HG03565 (cell line): ENCODE data around the gene LILRA1.
"Not testable (repeated sequence)": the region's sequence is repeated elsewhere in the genome, so short reads cannot be mapped to it uniquely, and the experiment has no call there.

Source experiments
- ATAC-seq: cut with Tn5 transposase; IDR thresholded peaks from one replicate; pipeline ENCODE4 v1.9.1; 2021; ENCODE audit warnings: mild to moderate bottlenecking, moderate library complexity; ENCODE audit not compliant: unreplicated experiment

The LILRA1 gene

DNA sequence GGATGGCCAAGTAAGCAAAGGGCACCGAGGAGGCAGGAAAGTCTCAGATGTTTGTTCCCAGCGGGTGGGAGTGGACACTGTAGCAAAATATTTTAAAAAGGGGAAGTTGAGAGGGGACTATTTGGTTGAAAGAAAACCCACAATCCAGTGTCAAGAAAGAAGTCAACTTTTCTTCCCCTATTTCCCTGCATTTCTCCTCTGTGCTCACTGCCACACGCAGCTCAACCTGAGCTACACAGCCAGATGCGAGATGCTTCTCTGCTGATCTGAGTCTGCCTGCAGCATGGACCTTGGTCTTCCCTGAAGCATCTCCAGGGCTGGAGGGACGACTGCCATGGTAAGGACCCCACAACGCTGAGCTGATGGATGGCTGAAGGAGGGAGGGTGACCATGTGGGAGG lies at the start of gene LILRA1:
TSS of gene LILRA1 (plus strand) at position 188 of the 400 bp plus-strand sequence. CDS start 613 bp downstream, outside the sequence.
- ATAC-seq = not testable (repeated sequence)

DNA sequence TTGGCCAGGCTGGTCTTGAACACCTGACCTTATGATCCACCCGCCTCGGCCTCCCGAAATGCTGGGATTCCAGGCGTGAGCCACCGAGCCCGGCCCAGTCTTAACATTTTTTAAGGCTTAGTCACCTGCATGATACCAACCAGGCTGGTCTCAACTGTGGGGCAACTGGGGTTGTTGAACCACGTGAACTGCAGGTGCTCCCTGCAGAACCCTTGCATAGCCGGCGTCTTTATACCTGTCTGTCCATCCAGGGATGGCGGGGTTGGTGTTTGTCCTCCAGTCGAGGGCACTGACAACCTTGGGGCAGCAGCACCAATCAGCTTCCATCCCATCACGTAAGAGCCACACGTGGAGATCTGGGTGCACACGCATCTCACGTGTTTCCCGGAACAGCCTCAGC lies 44.6 kb upstream of the LILRA1 start:
- no peak for ATAC-seq

DNA sequence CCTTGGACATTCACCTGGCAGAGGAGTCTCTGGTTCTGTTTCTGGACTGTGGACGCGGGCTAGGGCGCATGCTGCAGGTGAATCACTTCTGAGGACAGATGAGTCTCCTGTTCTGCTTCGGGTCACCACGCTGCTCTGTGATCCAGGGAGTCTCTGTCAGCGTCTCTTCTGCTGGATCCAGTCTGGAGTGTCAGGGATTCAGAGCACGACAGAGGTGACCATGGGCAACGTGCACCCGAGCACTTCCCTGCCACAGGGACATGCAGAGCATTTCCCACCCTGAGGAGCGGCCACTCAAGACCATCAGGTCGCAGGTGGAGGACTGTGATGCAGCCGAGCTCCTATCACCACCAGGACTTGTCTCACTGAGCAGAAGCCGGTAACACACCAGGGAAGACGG lies 44.2 kb upstream of the LILRA1 start:
- no peak for ATAC-seq

DNA sequence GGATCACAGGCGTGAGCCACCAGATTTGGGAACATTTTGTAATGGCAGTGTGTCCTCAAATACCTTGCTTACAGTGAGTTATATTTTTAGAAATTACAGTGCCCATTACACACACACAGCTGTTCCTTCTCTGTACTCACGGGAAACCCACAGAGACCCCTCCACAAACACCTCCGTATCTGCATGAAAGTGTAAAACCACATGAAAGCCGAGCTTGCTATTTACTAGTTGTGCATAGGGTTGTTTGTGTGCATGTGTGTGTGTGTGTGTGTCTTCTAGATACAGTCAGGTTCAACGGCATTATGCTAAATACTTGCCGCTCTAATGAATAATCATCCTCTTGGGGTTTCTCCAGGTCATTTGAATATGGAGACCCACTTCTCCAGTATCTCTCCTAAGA lies 42.1 kb upstream of the LILRA1 start:
- ATAC-seq = no peak

DNA sequence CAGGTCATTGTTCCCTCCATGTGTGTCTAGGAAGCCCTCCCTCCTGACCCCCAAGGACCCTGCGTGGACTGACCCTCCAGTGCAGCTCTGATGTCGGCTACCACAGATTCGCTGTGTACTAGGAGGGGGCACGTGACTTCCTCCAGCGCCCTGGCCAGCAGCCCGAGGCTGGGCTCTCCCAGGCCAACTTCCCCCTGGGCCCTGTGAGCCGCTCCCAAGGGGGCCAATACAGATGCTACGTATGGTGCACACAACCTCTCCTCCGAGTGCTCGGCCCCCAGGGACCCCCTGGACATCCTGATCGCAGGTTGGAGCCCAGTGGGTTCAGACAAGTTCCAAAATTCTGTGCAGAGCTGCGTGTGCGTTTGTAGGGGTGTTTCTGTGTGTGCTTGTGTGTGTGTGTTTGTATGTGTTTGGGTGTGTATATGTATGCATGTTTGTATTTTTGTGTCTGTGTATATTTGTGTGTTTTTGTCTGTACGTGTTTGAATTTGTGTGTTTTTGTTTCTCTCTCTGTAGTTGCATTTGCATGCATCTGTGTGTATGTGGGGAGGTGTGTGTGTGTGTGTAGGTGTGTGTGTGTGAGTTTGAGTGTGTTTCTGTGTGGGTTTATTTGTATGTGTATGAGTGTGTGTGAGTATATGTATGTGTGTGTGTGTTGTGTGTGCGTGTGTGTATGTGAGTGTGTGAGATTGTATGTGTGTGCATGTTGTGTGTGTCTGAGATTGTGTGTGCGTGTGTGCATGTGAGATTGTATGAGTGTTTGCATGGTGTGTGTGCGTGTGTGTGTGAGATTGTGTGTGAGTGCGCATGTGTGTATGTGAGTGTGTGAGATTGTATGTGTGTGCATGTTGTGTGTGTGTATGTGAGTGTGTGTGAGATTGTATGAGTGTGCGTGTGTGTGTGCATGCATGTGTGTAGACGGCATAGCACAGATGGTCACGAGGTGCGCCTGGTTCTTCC lies 41.2 kb upstream of the LILRA1 start:
- ATAC-seq = no peak

DNA sequence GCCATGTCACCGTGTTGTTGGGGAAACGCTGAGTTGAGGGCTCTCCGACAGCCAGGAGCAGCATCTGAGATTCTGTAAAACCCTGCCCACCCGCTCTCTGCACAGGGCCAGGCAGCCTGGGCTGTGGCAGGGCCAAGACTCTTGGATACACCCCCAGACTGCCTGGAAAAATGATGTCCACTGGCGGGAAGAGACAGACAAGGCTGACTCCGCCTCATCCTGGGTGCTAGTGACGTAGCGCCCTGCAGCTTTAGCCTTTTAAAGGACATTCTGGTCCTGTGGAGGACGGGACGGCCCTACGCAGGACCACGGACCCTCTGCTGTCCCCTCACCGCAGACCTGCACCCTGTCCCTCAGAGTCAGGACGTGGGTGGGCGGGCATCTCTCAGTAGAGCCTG lies 40.5 kb upstream of the LILRA1 start:
- ATAC-seq = no peak

DNA sequence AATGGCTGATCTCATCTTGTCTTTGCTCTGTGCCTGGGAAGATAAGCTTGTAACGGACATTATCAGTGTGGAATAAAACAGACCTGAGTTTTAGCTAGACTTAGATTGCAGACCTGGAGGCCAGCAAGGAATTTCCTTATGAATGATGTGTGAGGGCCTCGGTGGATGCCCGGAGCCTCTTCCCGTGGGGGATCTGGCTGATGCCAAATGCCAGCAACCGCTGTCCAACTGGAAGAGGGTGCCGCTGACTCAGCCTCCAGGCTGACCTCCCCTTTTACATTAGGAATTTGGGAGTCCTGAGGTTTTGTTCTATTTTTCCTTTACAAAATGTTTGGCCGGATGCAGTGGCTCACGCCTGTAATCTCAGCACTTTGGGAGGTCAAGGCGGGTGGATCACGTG lies 39.4 kb upstream of the LILRA1 start:
- no peak for ATAC-seq

DNA sequence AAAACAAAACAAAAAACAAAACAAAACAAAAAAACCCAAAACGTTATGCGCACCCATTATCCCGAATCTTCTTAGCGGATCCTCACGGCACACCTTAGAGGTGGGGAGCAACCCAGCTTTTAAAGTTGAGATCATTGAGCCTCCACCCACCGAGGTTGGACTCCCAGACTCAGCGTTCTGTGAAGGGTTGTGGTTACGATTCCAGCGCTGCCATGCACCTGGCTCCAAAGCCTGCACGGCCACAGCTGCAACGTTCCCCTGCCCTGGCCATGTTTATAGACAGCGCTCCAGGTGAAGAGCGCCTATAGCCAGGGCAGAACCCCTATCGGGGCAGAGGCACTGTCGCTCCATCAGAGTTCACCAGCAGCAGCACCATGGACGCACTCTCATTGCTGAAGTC lies 38.5 kb upstream of the LILRA1 start:
- ATAC-seq = no peak

DNA sequence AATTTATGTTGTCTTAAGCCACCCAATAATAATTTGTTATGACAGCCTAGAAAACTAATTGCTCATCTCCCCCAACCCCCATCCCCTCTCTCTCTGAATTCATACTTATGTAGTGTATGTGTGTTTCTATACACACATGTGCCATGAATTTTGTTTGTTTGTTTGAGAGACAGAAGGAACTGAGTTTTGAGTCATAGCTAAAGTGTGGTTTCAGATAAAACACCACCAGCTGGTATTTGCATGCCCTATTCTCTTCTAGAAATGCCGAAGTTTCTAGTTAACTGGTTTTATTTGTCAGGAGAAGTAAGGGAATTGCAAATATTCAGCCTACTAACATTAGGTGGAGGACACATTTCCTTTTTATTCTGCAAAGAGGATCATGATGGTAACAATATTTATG lies 37.2 kb upstream of the LILRA1 start:
- no peak for ATAC-seq

DNA sequence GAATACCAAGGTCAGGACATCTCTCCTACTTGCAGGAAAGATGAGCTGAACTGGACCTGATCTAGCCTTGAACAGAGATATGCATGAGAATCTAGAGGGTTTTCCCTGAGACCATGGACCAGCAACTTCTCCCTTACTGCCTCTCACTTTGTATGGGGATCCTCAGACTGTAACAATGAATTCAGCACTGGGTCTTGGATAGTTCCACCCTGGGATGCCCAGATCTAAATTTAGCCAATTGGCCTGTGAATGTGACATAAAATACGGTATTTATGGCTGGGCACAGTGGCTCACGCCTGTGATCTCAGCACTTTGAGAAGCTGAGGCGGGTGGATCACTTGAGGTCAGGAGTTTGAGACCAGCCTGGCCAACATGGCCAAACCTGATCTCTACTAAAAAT lies 35.1 kb upstream of the LILRA1 start:
- ATAC-seq = no peak

DNA sequence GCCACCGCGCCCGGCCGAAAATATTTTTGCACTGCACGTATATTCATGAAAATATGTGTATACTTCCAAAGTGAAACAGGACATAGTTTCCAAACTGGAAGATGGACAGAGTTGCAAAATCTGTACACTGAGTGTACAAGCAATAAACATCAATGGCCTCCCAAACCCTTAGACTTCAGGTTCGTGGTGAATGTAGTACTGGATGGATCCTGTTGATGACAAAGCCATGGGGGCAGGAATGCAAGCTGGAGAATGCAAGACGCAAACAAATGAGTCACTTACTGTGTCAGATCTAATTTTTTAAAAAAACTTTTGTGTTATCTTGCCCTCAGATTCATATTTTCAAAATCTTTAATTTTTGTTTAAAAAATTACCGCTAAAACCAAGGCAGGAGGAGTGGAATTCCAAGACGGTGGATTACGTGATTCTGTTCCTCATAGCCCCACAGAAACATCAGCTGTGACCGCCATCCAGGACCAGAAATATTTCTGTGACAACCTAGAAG lies 32.5 kb upstream of the LILRA1 start:
- no peak for ATAC-seq

DNA sequence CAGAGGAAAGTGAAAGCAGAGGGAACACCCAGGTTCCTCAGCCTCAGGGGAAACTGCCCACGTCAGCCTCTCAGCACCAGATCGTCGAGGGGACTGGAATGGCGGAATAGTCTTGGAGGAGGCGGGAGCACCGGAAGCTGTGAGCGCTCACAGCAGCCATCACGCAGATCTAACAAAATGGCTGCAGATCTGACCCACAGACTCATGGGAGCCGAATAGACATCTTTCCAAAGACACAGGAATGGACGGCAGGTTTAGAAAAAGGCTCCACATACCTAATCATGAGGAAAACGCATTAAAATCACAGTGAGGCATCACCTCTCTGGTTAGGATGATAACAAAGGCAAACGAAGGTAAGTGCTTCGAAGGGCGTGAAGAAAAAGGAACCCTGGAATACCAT lies 31.6 kb upstream of the LILRA1 start:
- ATAC-seq = no peak

DNA sequence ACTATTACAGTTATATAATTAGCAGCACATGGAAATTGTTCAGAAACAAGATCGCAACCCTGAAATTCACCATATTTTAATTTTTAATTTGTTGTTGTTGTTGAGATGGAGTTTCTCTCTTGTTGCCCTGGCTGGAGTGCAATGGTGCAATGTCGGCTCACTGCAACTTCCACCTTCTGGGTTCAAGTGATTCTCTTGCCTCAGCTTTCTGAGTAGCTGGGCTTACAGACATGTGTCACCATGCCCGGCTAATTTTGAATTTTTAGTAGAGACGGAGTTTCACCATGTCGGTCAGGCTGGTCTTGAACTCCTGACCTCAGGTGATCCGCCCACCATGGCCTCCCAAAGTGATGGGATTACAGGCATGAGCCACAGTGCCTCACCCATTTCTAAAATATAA lies 30.2 kb upstream of the LILRA1 start:
- not testable (repeated sequence) for ATAC-seq

DNA sequence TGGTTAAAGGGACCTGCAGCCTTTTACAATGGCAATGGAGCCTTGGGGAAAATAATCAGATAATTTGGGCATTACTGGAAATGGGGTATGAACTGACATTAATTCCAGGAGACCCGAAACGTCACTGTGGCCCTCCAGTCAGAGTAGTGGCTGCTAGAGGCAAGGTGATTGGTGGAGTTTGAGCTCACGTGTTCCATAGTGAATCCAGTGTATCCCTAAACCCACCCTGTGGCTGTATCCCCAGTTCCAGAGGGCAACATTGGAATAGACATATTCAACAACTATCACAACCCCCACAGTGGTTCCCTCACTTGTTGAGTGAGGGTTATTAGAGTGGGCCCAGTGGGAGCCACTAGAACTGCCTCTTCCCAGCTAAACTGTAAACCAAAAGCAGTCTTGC lies 23.1 kb upstream of the LILRA1 start:
- ATAC-seq = no peak

DNA sequence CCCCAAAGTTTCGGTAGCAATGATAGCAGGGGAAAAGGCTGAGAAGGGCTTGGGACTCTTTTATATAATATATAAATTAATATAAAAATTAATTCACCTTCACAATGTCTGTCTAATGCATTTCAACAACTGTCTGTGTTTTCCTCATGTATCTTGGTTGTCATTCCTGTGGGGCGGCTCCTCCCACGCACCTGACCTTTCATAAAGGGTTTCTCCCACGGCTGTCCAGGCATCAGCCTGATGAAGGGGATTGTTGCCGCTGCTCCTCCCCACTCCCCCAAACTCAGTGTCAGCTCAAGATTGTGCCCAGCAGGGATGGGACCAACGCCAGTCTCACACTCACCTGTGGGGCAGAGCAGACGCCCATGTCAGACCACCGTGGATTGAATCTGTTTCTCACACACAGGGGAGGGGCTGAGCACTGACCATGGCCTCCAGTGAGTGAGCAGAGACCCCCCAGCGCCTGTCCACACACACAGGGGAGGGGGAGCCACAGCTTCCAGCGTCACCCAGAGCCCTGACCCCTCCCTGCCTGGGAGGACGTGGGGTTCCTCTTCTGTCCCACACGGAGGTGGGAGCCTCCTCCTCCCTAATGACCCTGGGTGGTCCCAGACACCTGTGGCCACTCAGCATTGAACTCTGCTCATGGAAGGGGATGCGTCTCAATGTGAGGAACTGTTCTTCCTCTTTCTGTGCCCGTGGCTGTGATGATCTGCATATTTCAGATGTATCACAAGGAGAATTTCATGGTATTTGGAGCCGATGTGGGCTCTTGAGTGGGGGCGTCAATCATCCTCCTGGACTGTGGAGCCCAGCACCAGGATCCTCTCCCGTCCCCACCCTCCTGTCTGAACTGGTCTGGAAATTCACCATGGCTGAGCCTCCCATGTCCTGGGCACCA lies 21.5 kb upstream of the LILRA1 start:
- not testable (repeated sequence) for ATAC-seq

DNA sequence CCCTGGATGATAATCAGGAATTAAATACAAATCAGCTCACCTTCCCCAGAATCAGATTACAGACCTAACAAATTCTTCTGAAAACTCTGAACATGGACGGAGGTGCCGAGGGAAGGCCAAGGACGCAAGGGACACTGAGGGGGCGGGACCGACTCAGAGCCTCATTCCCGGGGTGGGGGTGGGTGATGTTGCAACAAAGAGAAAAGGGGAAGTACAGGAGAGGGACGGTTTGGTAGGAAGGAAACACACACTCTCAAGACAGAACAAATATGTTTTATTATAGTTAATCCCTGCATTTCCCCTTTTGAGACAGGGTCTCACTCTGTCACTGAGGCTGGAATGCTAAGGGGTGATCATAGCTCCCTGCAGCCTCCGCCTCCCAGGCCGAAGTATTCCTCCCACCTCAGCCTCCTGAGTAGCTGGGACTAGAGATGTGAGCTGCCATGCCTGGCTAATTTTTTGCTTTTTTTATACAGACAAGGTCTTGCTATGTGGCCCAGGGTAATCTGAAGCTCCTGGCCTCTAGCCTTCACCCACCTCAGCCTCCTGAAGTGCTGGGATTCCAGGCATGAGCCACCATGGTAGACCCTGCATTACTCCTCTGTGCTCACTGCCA lies 20.6 kb upstream of the LILRA1 start:
- ATAC-seq = no peak

DNA sequence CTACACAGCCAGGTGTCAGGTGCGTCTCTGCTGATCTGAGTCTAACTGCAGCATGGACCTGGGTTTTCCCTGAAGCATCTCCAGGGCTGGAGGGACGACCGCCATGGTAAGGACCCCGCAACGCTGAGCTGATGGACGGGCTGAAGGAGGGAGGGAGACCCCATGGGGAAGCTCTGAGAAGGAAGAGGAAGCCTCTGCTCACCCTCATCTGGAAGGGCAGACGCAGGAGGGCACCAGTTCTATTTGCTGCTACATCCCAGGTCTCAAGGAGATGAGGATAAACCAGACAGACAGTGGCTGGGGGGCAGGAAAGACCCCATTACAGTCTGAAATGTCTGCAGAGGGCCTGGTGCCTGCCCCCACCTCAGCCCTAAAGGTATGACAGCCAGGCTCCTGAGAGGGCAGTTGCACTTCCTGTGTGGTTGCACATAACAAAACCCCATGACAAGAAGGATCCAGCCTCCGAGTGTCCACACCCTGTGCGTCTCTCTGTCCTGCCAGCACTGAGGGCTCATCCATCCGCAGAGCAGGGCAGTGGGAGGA lies 20.0 kb upstream of the LILRA1 start, which contains the start of gene LILRA2:
TSS of gene LILRA2 (plus strand) at position 461 of the 543 bp plus-strand sequence. CDS start 89 bp downstream, outside the sequence.
- ATAC-seq = no peak

DNA sequence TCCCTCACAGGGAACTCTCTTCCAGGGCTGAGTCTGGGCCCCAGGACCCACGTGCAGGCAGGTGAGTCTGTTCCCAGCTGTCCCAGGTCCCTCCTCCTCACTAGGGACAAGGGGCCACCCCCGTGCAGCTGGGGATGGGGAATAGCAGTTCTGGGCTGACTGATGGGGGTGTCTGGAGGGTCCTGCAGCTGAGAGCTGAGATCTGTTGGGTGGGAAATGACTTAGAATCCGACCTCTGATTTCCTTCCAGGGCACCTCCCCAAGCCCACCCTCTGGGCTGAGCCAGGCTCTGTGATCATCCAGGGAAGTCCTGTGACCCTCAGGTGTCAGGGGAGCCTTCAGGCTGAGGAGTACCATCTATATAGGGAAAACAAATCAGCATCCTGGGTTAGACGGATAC lies 19.4 kb upstream of the LILRA1 start:
- ATAC-seq = no peak

DNA sequence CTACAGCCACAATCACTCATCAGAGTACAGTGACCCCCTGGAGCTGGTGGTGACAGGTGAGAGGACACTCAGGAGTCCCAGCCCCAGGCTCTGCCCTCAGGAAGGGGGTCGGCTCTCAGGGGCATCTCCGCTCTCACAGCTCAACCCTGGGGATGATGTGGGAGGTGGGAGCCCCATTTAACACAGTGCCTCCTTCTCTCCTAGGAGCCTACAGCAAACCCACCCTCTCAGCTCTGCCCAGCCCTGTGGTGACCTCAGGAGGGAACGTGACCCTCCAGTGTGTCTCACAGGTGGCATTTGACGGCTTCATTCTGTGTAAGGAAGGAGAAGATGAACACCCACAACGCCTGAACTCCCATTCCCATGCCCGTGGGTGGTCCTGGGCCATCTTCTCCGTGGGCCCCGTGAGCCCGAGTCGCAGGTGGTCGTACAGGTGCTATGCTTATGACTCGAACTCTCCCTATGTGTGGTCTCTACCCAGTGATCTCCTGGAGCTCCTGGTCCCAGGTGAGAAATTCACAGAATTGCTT lies 18.8 kb upstream of the LILRA1 start:
- no peak for ATAC-seq

DNA sequence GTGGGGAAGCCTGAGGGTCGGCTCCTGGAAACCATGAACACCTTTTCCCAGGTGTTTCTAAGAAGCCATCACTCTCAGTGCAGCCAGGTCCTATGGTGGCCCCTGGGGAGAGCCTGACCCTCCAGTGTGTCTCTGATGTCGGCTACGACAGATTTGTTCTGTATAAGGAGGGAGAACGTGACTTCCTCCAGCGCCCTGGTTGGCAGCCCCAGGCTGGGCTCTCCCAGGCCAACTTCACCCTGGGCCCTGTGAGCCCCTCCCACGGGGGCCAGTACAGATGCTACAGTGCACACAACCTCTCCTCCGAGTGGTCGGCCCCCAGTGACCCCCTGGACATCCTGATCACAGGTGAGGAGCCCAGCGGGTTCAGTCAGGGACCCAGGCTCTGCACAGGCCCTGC lies 18.2 kb upstream of the LILRA1 start:
- not testable (repeated sequence) for ATAC-seq
